Suprapubic skin (tissue), 3 donors: ENCODE data around the gene PNMA8A.

Experiments used
- POLR2A ChIP-seq, 2 donors: fragments of 450-650 bp; IDR thresholded peaks; one replicate each; pipeline ENCODE4 v1.6.1; 2017; ENCODE audit warnings: antibody characterized with exemption in 2 of 2, mild to moderate bottlenecking in 2 of 2, moderate library complexity in 2 of 2
- TF ChIP-seq, protein P1 (sequence below), 2 donors: fragments of 200-600 bp in 1 of 2; fragments of 450-650 bp in 1 of 2; sonication (generic) in 1 of 2; IDR thresholded peaks; one replicate each; pipeline ENCODE4 v1.5.1; 2016 to 2019; ENCODE audit warnings: antibody characterized with exemption in 2 of 2, mild to moderate bottlenecking in 1 of 2, moderate library complexity in 1 of 2

GRCh38 chr19:46426035-46426505 is 45.3 kb downstream of the PNMA8A start:
- no peak for TF ChIP-seq POLR2A (IDR thresholded peaks at IDR 0.05)
- TF ChIP-seq, protein P1, sequence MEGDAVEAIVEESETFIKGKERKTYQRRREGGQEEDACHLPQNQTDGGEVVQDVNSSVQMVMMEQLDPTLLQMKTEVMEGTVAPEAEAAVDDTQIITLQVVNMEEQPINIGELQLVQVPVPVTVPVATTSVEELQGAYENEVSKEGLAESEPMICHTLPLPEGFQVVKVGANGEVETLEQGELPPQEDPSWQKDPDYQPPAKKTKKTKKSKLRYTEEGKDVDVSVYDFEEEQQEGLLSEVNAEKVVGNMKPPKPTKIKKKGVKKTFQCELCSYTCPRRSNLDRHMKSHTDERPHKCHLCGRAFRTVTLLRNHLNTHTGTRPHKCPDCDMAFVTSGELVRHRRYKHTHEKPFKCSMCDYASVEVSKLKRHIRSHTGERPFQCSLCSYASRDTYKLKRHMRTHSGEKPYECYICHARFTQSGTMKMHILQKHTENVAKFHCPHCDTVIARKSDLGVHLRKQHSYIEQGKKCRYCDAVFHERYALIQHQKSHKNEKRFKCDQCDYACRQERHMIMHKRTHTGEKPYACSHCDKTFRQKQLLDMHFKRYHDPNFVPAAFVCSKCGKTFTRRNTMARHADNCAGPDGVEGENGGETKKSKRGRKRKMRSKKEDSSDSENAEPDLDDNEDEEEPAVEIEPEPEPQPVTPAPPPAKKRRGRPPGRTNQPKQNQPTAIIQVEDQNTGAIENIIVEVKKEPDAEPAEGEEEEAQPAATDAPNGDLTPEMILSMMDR (IDR thresholded peaks at IDR 0.05): no peak
